Activated naive CD4-positive, alpha-beta T cell (primary cell): ENCODE data around the gene TBC1D22B.

Experiments used
- DNase-seq, 4 experiments: peaks; one replicate each; lab custom pipeline; 2025; lab: John Stamatoyannopoulos, UW

The TBC1D22B gene

DNA sequence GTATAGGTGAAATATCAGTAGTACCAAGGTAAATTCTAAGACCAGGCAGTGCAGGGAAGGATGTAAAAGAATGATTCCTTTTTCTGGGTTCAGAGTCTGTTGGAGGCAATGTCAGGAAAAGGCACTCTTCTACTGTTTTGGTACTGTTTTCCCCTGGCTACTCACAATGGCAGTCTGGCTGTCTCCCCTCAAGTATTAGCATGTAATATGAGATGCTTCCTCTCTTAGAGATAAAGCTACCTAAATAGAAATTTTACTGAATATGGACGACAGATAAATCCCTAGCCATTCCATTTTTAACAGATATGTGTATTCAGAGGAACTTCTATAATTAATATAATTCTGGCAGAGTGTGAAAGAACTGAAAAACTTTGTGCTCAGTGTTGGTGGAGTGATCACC is 99.7 kb downstream of the TBC1D22B start:
- no peak for DNase-seq

GRCh38 chr6:37357860-37358259 is 100.3 kb downstream of the TBC1D22B start:
- DNase-seq, result no peak

GRCh38 chr6:37359039-37359438 is 101.5 kb downstream of the TBC1D22B start:
- DNase-seq, result no peak

GRCh38 chr6:37362101-37362828 is 104.7 kb downstream of the TBC1D22B start:
- DNase-seq, result no peak

DNA sequence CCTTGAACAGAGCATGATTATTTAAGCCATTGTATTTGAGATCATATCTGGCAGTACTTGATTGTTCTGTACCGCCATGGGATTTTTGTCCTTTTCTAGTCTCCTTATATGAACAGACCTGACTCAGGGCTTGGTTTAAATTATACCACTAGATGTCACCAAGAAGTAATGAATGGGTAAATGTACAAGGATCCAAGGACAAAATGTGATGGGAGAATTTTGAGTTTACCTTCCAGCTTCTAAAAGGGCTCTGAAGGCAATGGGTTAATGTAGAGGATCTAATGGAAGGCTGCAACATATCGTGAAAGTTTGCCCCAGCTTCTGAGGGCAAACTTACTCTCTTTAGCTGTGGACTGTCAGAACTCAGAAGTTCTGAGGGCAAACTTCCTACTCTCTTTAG is 108.2 kb downstream of the TBC1D22B start:
- no peak for DNase-seq

DNA sequence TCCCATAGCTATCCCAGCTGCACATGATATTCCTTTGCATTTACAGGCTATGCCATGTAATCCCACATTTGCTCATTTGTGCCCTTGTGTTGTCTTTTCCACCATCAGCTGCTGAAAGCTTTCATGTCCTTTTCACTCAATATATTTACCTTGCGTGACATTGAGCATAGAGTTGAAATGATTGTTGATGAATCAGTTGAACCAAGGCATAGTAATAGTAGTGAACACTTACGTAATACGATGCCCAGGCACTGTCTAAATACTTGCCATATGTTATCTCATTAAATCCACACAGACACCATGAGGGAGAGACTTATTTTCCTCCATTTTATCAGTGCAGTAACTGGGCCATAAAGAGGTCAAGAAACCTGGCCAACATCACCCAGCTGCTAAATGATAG is 109.3 kb downstream of the TBC1D22B start:
- DNase-seq, result no peak

GRCh38 chr6:37368961-37369320 is 111.4 kb downstream of the TBC1D22B start:
- no peak for DNase-seq

GRCh38 chr6:37369321-37370201 is 112.0 kb downstream of the TBC1D22B start:
- DNase-seq, result no peak

- DNase-seq, result no peak
These were observed 113.8 kb downstream of the TBC1D22B start for GRCh38 chr6:37371154-37372083.

DNA sequence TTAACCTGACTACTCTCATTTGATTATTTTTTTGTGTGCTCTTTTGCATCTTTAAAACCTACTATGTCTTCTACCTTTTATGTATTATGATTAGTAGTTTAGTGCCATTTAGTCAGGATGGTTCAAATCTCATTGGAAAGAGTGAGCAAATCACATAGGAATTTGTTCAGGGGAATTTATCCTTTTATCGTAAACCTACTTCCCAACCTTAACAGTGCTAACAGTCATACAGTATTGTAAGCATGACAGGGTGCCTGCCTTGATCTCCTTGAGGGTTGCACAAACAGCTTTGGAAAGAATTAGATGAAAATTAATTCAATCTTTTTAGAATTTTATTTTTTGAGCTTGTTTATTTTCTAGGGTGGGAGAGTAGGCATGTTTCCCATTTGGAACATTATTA is 114.5 kb downstream of the TBC1D22B start:
- DNase-seq, result no peak

DNA sequence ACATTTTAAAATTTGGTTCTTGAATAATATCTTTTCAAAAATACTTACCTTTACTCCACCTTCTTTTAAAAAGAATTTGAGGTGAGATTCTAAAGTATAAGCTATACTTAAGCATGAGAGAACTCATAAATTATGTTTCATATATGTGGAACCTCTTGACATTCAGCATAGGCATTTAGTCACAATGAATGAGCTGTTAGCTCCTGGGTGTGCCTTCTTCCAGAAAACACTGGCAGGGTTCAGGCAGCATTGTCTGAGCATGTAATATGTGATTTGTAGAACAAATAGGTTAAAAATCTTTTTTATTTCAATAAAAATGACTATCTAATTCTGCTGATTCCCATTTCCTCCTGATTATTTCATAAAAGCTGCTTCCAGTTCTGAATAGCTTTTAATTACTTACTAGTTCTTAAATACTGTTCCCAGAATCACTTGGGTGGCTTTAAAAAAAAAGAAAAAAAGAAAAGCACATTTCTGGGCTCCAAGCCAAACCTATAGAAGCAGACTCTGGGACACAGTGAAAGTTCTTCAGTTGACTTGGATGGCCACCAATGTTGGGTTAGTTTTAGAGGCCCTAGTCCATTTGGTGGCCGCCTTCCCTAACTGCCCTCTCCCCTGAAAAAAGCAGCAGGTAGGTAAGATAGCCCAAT is 116.4 kb downstream of the TBC1D22B start:
- DNase-seq, result no peak

GRCh38 chr6:37375376-37375775 is 117.8 kb downstream of the TBC1D22B start:
- DNase-seq, result no peak

GRCh38 chr6:37376078-37376743 is 118.6 kb downstream of the TBC1D22B start:
- DNase-seq, result no peak

DNA sequence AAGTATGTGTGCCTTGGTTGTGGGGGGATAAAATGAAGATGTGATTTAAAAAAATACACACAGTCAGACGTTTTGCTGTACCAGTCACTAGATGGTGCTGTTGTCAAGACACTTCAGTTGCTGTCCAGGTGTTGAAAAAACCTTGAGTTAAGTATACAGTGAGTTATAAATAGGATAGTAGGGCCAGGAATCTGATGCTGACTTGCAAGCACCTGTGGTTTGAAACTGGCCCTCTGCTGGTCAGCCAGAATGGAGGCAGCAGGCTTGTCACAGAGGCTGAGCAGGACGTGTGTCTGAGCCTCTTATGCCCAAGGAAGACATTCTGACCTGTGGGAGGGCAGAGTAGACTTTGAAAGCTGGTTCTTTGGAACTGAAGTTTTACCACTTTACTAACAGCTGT is 124.0 kb downstream of the TBC1D22B start:
- DNase-seq, result no peak
